Suppressor macrophage treated with lipopolysaccharide for 4 hours (primary cell): ENCODE measurements around the gene BAD.

ENCODE experiments used
- DNase-seq: peaks from one replicate; pipeline ENCODE4 v3.0.0-alpha.2; 2020

Gene BAD

GRCh38 chr11:64241491-64242374, 42.7 kb downstream of the BAD start:
- DNase-seq = no peak

- DNase-seq = peak; percentile 100
These were observed 43.3 kb downstream of the BAD start for GRCh38 chr11:64241241-64241490.

DNA sequence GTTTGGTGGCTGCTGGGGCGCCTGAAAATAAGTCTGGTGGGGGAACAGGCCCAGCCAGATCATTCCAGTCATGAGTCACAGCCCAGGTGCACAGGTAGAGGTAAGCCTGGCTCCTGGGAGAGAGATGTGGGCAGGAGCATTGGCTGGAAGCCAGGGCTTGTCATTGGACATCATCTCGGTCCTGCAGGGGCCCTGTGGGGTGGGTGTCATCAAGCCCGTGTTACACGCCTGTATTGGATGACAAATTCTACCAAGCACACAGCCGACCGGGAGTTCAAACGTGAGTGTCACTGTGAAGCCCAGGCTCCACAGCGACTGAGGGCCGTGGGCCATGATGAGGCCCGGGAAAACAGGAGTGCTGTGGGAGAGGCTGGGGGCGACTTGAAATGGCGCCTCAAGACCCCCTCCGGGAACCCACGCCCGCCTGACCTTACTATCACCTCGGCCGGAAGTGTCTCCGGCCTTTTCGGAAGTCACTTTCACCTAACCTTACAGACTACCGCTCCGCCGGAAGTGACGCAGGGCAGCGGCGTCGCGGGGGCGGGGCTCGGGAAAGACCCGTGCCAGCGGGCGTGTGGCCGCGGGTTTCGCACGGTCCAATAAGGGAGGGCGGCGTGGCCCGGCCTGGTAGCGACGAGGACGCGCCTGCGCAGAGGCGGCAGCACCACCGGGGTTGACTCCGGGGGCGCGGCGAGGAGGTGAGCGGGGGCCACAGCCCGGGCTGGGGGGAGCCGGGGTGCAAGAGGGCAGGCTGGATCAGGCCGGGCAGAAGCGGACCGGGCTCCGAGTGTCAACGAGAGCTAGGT, 43.8 kb downstream of the BAD start, which contains the start of gene FKBP2:
TSS of gene FKBP2 (plus strand) at position 661 of the 806 bp plus-strand sequence. CDS start 1,293 bp downstream, outside the sequence.
- DNase-seq = peak; percentile 99

DNA sequence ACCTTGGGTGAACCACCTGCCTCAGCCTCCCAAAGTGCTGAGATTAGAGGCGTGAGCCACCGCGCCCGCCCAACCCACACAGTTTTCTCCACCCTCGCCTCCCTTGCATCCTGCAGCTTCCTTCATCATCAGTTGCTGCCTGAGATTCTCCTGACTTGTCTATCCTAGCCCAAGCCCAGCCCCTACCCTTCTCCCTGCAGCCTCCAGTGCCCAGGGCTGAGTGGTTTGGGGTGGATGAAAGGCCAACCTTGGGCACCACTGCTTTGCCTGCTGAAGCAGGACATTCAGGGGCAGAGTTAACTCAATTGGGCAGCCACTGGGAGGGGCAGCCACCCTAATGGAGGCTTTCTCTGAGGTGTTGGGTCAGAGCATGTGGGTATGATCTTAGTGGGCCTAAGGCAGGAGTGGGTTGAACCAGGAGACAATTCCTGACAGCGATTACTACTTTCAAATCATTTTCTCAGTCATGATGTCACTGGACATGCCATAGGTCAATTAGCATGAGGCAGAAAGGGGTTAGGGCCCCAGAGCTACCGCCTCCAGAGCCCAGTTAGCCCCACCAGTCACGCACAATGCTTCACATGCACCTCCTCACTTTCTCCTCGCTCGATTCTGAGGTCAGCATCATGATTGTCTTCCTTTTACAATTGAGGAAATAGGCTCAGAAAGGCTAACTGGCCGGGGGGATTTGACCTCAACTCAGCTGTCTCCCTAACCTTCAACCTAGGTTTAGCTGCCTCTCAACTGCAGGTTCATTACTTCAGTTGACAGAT, 44.6 kb downstream of the BAD start:
- DNase-seq = peak; percentile 96

DNA sequence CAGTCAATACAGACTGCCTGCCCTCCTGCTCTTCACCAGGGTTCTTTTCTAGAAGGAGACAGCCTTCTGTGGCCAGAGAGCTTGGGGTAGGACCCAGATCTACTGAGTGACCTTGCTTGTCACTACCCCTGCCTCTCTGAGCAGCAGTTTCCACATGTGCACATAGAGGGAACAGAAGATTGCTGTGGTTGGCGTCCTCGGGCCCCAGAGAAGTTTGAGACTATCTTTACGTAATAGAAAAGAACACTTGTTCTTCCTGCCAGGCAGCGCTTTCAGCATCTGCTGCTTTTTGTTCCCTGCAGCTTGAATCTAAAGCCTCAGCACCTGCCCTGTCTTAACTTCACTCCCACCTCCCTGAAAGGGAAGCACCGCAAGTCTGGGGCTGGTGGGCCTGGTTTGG, 45.5 kb downstream of the BAD start:
- peak; percentile 57 for DNase-seq

DNA sequence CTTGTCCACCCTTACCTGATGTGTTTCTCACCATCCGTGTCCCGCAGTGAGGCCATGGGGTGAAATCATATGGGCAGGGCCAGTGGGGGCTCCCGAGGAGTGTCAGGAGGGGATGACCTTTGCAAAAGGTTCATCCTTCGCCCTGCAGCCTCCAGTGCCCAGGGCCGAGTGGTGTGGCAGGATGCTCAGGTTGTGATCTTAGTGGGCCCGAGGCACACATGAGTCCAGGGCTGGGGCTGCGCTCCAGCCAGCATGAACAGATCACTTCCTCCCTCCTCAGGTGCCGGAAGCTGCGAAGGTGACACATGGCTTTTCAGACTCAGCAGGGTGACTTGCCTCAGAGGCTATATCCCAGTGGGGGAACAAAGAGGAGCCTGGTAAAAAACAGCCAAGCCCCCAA, 46.4 kb downstream of the BAD start:
- no peak for DNase-seq

DNA sequence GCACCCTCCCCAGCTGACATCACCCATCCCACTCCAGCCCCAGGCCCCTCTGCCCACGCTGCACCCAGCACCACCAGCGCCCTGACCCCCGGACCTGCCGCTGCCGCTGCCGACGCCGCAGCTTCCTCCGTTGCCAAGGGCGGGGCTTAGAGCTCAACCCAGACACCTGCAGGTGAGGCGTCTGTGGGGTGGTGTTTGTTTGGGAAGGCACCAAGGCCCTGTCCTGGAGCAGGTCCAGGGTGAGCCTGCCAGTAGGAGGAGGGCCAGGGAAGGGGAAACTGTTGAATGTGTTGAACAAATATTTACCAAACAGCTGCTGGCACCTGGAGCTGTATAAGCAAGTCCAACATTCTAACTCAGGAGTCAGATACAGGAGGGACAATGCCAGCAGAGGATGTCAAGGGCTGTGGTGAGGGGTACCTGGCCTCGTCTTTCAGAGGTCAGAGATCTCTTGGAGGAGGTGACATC, 46.9 kb downstream of the BAD start:
- DNase-seq = no peak

- DNase-seq = no peak
These were observed 48.9 kb downstream of the BAD start for GRCh38 chr11:64235437-64236161.

- peak; percentile 43 for DNase-seq
These were observed 49.7 kb downstream of the BAD start for GRCh38 chr11:64234647-64235379.

- DNase-seq = peak; percentile 46
These were observed 50.4 kb downstream of the BAD start, which contains the start of gene VEGFB for GRCh38 chr11:64233913-64234586. Gene VEGFB (plus strand): TSS chr11:64234584. CDS start chr11:64234834, 250 bp downstream.

- DNase-seq = no peak
These were observed 51.5 kb downstream of the BAD start for GRCh38 chr11:64232967-64233315.

- DNase-seq = no peak
These were observed 52.1 kb downstream of the BAD start for GRCh38 chr11:64232182-64232966.

DNA sequence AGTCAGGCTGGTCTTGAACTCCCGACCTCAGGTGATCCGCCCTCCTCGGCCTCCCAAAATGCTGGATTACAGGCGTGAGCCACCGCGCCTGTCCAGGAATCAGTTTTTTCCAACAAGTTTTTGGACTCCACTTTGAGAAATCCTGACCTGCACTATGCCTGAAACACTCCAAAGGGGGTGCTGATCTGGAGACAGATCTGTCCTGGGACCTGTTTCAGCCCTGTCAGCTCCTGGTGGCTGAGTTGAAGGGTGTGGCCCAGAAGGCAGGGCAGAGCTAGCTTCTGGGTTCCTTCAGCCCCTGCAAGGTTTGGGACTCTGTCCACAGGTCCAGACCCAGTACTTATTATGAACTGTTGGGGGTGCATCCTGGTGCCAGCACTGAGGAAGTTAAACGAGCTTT, 52.9 kb downstream of the BAD start:
- DNase-seq = no peak

DNA sequence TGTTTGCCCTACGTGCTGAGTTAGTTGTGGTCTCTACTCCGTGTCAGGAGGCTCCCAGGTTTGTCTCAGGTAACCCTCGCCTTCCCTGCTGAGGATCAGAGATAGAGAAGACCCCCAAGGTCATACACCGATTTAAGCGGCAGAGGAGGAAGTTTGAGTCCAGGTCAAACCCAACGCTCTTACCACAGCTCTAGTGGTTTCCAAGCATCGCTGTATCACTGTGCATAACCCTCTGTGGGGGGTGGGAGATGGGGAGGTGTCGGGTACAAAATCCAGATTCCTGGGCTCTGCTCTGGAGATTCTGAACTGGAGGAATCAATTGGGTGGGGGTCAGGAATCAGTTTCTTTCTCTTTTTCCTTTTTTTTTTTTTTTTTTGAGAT, 53.5 kb downstream of the BAD start:
- DNase-seq = no peak

DNA sequence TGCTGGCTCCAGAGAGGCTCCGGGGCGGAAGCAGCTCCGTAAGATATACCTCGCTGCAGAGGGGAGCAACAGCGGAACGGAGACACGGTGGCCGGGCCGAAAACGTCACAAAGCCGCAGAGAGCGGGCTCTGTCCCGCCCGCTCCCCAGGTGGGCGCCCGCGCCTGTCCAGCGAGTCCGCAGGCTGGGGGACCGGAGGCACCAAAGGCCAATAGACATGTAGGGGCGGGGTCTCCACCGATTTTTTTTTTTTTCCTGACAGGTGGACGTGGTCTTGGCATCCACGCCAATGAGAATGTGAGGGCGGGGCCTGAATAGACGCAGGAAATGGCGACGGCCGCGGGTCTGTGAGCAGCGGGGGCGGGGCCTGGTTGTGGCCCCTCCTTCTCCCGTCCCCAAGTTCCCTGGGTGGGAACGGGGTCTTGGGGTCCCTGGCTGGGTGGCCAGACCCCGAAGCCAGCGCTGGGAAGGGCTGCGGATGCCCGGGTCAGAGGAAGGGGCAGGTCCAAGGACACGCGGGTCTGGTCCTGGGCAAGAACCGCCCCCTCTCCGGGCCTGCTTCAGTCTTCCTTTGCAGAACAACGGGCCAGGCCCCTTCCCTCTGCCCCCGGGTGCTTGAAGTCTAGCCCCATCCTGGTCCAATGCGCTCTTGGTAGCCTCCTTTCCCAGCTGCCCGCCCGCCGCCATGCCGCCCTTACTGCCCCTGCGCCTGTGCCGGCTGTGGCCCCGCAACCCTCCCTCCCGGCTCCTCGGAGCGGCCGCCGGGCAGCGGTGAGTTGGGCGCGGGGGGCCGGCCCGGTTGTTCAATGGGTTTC, 54.1 kb downstream of the BAD start, which contains the start of gene DNAJC4:
TSS of gene DNAJC4 (plus strand) at position 378 of the 814 bp plus-strand sequence. CDS start at position 685, 307 bp downstream.
- DNase-seq = peak; percentile 80

- DNase-seq = no peak
These were observed 54.7 kb downstream of the BAD start for GRCh38 chr11:64229744-64230170.

GRCh38 chr11:64229090-64229743, 55.2 kb downstream of the BAD start:
- DNase-seq = no peak

DNA sequence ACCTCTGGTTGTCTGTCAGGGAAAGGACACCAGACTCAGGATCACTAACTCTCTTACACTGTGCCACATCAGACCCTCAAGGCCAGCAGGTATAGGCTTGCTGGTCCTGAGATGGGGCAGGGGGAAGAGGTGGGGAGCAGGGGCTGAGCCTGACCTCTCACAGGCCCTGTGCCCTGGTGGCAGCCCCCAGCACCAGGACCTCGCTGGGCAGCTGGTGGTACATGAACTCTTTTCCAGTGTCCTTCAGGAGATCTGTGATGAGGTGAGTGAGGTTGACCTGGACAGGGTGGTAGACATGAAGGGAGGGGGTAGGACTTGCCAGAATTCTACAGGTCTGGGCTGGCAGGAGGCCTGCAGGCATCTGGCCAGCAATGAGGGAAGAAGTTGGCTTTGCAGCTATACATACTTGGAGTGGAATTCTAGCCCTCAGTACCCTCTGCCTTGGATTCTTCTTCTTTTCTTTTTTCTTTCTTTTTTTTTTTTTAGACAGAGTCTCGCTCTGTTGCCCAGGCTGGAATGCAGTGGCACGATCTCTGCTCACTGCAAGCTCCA, 57.0 kb downstream of the BAD start:
- DNase-seq = no peak
